Ishikawa (cell line): ENCODE results near the gene LOC101059915.
A peak's percentile ranks its signal among the peaks of the same experiment; 100 is the strongest.

Experiments used
- CEBPB ChIP-seq: IDR thresholded peaks from 2 replicates; pipeline ENCODE4 v1.6.1; 2012
- CREB1 ChIP-seq: IDR thresholded peaks from 2 replicates; pipeline ENCODE4 v1.6.1; 2012; ENCODE audit warnings: low read depth
- EGR1 ChIP-seq: IDR thresholded peaks from 2 replicates; pipeline ENCODE4 v1.6.1; 2012
- EP300 ChIP-seq: IDR thresholded peaks from 2 replicates; pipeline ENCODE4 v1.6.1; 2012; ENCODE audit warnings: borderline replicate concordance
- FOXM1 ChIP-seq: IDR thresholded peaks from 2 replicates; pipeline ENCODE4 v1.6.1; 2012; ENCODE audit warnings: low read depth, borderline replicate concordance
- MAX ChIP-seq: IDR thresholded peaks from 2 replicates; pipeline ENCODE4 v1.6.1; 2012
- NFIC ChIP-seq: IDR thresholded peaks from 2 replicates; pipeline ENCODE4 v1.6.1; 2012
- RAD21 ChIP-seq: IDR thresholded peaks from 2 replicates; pipeline ENCODE4 v1.6.1; 2012; ENCODE audit warnings: low read depth
- REST ChIP-seq: IDR thresholded peaks from 2 replicates; pipeline ENCODE4 v1.6.1; 2012; ENCODE audit warnings: low read depth, mild to moderate bottlenecking
- TAF1 ChIP-seq: IDR thresholded peaks from 2 replicates; pipeline ENCODE4 v1.6.1; 2012; ENCODE audit warnings: low read depth, mild to moderate bottlenecking
- TCF12 ChIP-seq: IDR thresholded peaks from 2 replicates; pipeline ENCODE4 v1.6.1; 2012; ENCODE audit warnings: low read depth
- TEAD4 ChIP-seq: IDR thresholded peaks from 2 replicates; pipeline ENCODE4 v1.6.1; 2012
- YY1 ChIP-seq: IDR thresholded peaks from 2 replicates; pipeline ENCODE4 v1.6.1; 2012; ENCODE audit warnings: low read depth
- ZBTB7A ChIP-seq: IDR thresholded peaks from 2 replicates; pipeline ENCODE4 v1.6.1; 2012; ENCODE audit warnings: low read depth
- TF ChIP-seq, protein P1 (sequence below): IDR thresholded peaks from 2 replicates; pipeline ENCODE4 v1.6.1; 2012

The LOC101059915 gene

GRCh38 chrX:71657267-71657666 is 10.1 kb upstream of the LOC101059915 start:
- TF ChIP-seq YY1: no peak

- no peak for TF ChIP-seq CEBPB
- TF ChIP-seq TAF1: no peak
- TF ChIP-seq CREB1: no peak
- no peak for TF ChIP-seq EP300
- no peak for TF ChIP-seq TEAD4
- no peak for TF ChIP-seq YY1
- no peak for TF ChIP-seq REST
- no peak for TF ChIP-seq ZBTB7A
- no peak for TF ChIP-seq TCF12
- TF ChIP-seq RAD21: no peak
- no peak for TF ChIP-seq NFIC
- TF ChIP-seq EGR1: no peak
- TF ChIP-seq MAX: no peak
- TF ChIP-seq, protein P1, sequence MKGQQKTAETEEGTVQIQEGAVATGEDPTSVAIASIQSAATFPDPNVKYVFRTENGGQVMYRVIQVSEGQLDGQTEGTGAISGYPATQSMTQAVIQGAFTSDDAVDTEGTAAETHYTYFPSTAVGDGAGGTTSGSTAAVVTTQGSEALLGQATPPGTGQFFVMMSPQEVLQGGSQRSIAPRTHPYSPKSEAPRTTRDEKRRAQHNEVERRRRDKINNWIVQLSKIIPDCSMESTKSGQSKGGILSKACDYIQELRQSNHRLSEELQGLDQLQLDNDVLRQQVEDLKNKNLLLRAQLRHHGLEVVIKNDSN: no peak
- TF ChIP-seq FOXM1: no peak
Observed at GRCh38 chrX:71659342-71659741, 8.0 kb upstream of the LOC101059915 start.

DNA sequence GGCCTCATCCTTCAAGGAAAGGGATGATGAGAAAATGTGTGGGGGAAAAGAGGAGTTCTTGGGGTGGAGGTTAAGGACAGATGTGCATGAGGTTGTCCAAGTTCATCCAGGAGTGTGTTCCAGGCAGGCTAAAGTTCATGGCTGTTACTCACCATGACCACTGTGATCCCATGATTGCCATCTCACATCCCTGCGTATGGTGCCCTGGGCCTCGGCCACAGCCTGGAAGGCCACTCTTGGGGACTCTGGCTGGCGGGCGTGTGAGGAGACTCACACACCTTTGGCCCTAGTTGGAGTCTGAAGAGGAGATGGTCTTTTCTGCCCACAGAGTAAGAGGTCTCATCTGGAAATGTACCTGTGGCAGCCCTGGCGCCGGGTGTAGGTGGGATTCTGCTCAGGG is 7.4 kb upstream of the LOC101059915 start:
- TF ChIP-seq CEBPB (no peak), EGR1 (no peak), FOXM1 (no peak), REST (no peak), ZBTB7A (no peak), EP300 (no peak), TAF1 (no peak), YY1 (no peak), TEAD4 (no peak), TCF12 (no peak), NFIC (no peak), CREB1 (no peak)
- TF ChIP-seq, protein P1: no peak

DNA sequence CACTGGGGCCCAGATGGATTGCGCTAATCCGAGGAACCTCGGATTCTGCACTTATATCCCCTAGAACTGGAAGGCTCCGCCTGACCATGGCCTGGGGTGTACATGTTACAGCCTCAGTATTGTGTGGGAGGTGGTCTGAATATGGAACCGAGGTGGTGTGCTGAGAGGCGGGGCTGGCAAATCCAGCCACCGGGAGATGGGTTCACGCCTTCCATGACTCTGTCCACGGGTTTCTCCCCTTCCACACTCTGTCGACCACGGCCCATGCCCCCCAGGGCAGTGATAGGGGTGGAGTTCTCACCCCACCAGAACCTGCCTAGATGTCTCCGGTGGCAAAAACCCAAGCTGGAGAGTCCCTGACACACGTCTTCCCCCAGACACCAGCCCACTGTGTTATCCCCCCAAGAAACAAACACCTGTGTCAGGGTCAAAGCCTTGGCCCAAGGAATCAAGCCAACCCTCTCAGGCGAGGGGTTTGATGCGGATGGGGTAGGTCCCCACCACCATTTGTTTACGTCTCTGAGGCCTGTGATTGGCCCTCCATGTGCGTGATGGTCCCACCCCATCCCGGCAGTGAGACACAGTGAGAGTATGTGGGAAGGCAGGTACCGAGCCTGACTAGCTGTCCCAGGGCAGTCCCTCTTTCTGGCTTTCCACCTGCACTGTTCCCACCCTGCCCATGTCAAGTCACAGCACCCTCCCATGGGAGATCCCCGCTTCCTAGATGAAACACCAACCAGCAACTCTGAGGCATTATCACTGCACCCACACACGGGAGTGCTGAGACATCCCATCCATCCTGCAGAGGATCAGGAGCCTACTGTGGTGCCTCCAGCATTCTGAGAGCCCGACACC is 6.6 kb upstream of the LOC101059915 start:
- TF ChIP-seq RAD21: no peak

DNA sequence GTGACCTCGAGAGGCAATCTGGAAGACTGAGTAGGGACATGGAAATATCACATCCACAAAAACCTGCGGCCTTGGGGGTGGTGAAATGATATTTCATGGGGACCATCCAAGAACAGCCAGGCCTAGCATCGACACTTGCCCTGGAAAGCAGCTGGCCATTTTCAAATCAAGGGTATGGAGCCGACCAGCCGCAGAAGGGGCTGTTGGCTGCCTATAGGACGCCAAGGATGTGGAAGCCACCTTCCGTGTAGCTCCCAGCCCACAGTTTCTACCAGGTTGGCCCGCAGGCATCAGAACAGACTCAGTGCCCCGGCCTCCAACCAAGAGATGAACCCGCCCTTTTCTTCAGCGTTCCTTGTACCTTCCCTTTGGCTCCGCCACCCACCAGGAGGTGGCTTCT is 5.4 kb upstream of the LOC101059915 start:
- TF ChIP-seq TAF1 (no peak), EP300 (no peak), FOXM1 (no peak), TCF12 (no peak), TEAD4 (no peak), RAD21 (no peak), ZBTB7A (no peak), EGR1 (no peak), CREB1 (no peak), NFIC (no peak), REST (no peak), CEBPB (no peak)

- peak; percentile 33; the same call in 1 of the 2 replicates for TF ChIP-seq RAD21
Observed at GRCh38 chrX:71664202-71664601, 3.1 kb upstream of the LOC101059915 start.
